Neural cell (in vitro differentiated cells): ENCODE measurements around the gene KLHL17. TPM values are rescaled to one million over a fixed set of nuclear protein-coding genes. Genes with fewer than 3 reads are reported as not detected.

Experiments used
- H2AFZ ChIP-seq: fragments of 200-600, 300-800 bp; sonication (generic), shearing (Covaris generic); 2 replicates; pipeline ENCODE4 v1.6.0; 2014; ENCODE audit warnings: low read depth, mild to moderate bottlenecking, antibody characterized with exemption, low read length, moderate library complexity
- H3F3A ChIP-seq: fragments of 200-600 bp; shearing (Covaris generic); 2 replicates; pipeline ENCODE4 v1.6.1; 2016; ENCODE audit warnings: mild to moderate bottlenecking, moderate library complexity, mixed read lengths, antibody characterized with exemption, low read length; ENCODE audit not compliant: insufficient read depth, poor library complexity, severe bottlenecking
- H3K27ac ChIP-seq: fragments of 200-600, 300-800 bp; sonication (generic), shearing (Covaris generic); 2 replicates; pipeline ENCODE4 v1.5.1; 2014; ENCODE audit warnings: mild to moderate bottlenecking, low read length, moderate library complexity
- H3K27me3 ChIP-seq: fragments of 300-800, 200-600 bp; sonication (generic), shearing (Covaris generic); 2 replicates; pipeline ENCODE4 v1.6.0; 2014; ENCODE audit warnings: mild to moderate bottlenecking, low read depth, low read length, moderate library complexity; ENCODE audit not compliant: insufficient read depth
- H3K36me3 ChIP-seq: fragments of 300-800, 200-600 bp; sonication (generic), shearing (Covaris generic); 2 replicates; pipeline ENCODE4 v1.5.1; 2014; ENCODE audit warnings: mild to moderate bottlenecking, antibody characterized with exemption, low read length, moderate library complexity; ENCODE audit not compliant: insufficient read depth
- H3K4me2 ChIP-seq: fragments of 300-800, 200-600 bp; sonication (generic), shearing (Covaris generic); 2 replicates; pipeline ENCODE4 v1.6.0; 2014; ENCODE audit warnings: mild to moderate bottlenecking, low read length
- H3K4me3 ChIP-seq: fragments of 300-800, 200-600 bp; sonication (generic), shearing (Covaris generic); 2 replicates; pipeline ENCODE4 v1.5.1; 2014; ENCODE audit warnings: mild to moderate bottlenecking, low read length, moderate library complexity
- H3K79me2 ChIP-seq: fragments of 200-600 bp; shearing (Covaris generic); replicated peaks from 2 replicates; pipeline ENCODE4 v1.6.0; 2014; ENCODE audit warnings: mild to moderate bottlenecking, low read length, moderate library complexity; ENCODE audit not compliant: insufficient read depth
- H3K9ac ChIP-seq: fragments of 300-800, 200-600 bp; sonication (generic), shearing (Covaris generic); 2 replicates; pipeline ENCODE4 v1.6.1; 2016; ENCODE audit warnings: mild to moderate bottlenecking, low read length, mixed read lengths
- H3K9me2 ChIP-seq: fragments of 200-600 bp; shearing (Covaris generic); 2 replicates; pipeline ENCODE4 v1.6.1; 2016; ENCODE audit warnings: mild to moderate bottlenecking, low read length, mixed read lengths; ENCODE audit not compliant: insufficient read depth
- H3K9me3 ChIP-seq: fragments of 200-600, 300-800 bp; sonication (generic), shearing (Covaris generic); 2 replicates; pipeline ENCODE4 v1.6.1; 2016; ENCODE audit warnings: mild to moderate bottlenecking, mixed run types, low read length, moderate library complexity, mixed read lengths
- H4K20me1 ChIP-seq: fragments of 200-600 bp; shearing (Covaris generic); 2 replicates; pipeline ENCODE4 v1.6.1; 2016; ENCODE audit warnings: mild to moderate bottlenecking, mixed run types; ENCODE audit not compliant: insufficient read depth
- CTCF ChIP-seq: fragments of 450-650 bp; IDR thresholded peaks from 2 replicates; pipeline ENCODE4 v1.5.1; 2014; ENCODE audit warnings: antibody characterized with exemption, mild to moderate bottlenecking, moderate library complexity; ENCODE audit not compliant: poor library complexity, severe bottlenecking
- EP300 ChIP-seq: fragments of 450-650 bp; conservative IDR thresholded peaks from 2 replicates; pipeline ENCODE4 v1.6.1; 2014; ENCODE audit warnings: antibody characterized with exemption, mild to moderate bottlenecking, moderate library complexity; ENCODE audit not compliant: poor library complexity, severe bottlenecking
- EZH2 ChIP-seq: fragments of 200-600, 300-800 bp; shearing (Covaris generic), sonication (generic); IDR thresholded peaks from 2 replicates; pipeline ENCODE4 v1.6.1; 2014; ENCODE audit warnings: antibody characterized with exemption, low read length, borderline replicate concordance, mild to moderate bottlenecking; ENCODE audit not compliant: insufficient read depth, poor library complexity, severe bottlenecking
- MXI1 ChIP-seq: fragments of 450-650 bp; conservative IDR thresholded peaks from 2 replicates; pipeline ENCODE4 v1.6.1; 2014; ENCODE audit warnings: antibody characterized with exemption, mild to moderate bottlenecking; ENCODE audit not compliant: poor library complexity, severe bottlenecking
- POLR2AphosphoS5 ChIP-seq: IDR thresholded peaks from 2 replicates; pipeline ENCODE4 v1.6.1; 2012
- RAD21 ChIP-seq: fragments of 450-650 bp; conservative IDR thresholded peaks from 2 replicates; pipeline ENCODE4 v1.6.1; 2014; ENCODE audit warnings: antibody characterized with exemption, mild to moderate bottlenecking, moderate library complexity
- REST ChIP-seq: IDR thresholded peaks from 2 replicates; pipeline ENCODE4 v1.6.1; 2012; ENCODE audit warnings: borderline replicate concordance
- SMC3 ChIP-seq: fragments of 450-650 bp; conservative IDR thresholded peaks from 2 replicates; pipeline ENCODE4 v1.6.1; 2014; ENCODE audit warnings: antibody characterized with exemption, mild to moderate bottlenecking, moderate library complexity; ENCODE audit not compliant: poor library complexity
- TAF1 ChIP-seq: IDR thresholded peaks from 2 replicates; pipeline ENCODE4 v1.6.1; 2012; ENCODE audit warnings: low read depth
- polyA plus RNA-seq: library from polyadenylated mRNA; depleted of rRNA; stranded (reverse); fragments of >200 nt; gene quantifications from 2 replicates; pipeline ENCODE4 v1.2.3, GENCODE V29; 2014

Gene KLHL17
- polyA plus RNA-seq, 1 donor from 2014 or later = 52.3 TPM

GRCh38 chr1:959731-960362, 537 bp upstream of the KLHL17 start:
- no peak overlapping the region for H3K27ac ChIP-seq

GRCh38 chr1:961132-961669, 817 bp downstream of the KLHL17 start:
- no peak overlapping the region for H3K27ac ChIP-seq
- H3K9me2 ChIP-seq = no peaks in the 10 kb centered on the region
- no peaks in the 10 kb centered on the region for H4K20me1 ChIP-seq
- H3K79me2 ChIP-seq = peaks cover 7% of the 10 kb centered on the region
- H3K4me3 ChIP-seq = peak overlapping the region; percentile 65
- H3K9ac ChIP-seq = peak overlapping the region; percentile 63
- H3K9me3 ChIP-seq = no peaks in the 10 kb centered on the region
- no peaks in the 10 kb centered on the region for H3F3A ChIP-seq
- peaks cover 9% of the 10 kb centered on the region for H3K27me3 ChIP-seq
- H3K36me3 ChIP-seq = no peaks in the 10 kb centered on the region
- no peak overlapping the region for H2AFZ ChIP-seq
- peak overlapping the region; percentile 35 for H3K4me2 ChIP-seq
- TF ChIP-seq REST = no peak
- no peak for TF ChIP-seq MXI1
- TF ChIP-seq POLR2AphosphoS5 = no peak
- no peak for TF ChIP-seq TAF1
- no peak for TF ChIP-seq RAD21
- no peak for TF ChIP-seq EP300

More at GRCh38 chr1:959731-960362, 537 bp upstream of the KLHL17 start:
- peaks cover 7% of the 10 kb centered on the region for H3K79me2 ChIP-seq
- H3F3A ChIP-seq = no peaks in the 10 kb centered on the region
- no peaks in the 10 kb centered on the region for H3K9me2 ChIP-seq
- TF ChIP-seq MXI1 (no peak), TAF1 (no peak), EZH2 (no peak), REST (no peak), EP300 (no peak), POLR2AphosphoS5 (no peak), RAD21 (no peak), SMC3 (no peak), CTCF (no peak)
- H3K9ac ChIP-seq = peak overlapping the region; percentile 63
- no peak overlapping the region for H2AFZ ChIP-seq
- H3K9me3 ChIP-seq = no peaks in the 10 kb centered on the region
- peak overlapping the region; percentile 65 for H3K4me3 ChIP-seq
- no peaks in the 10 kb centered on the region for H4K20me1 ChIP-seq
- no peaks in the 10 kb centered on the region for H3K36me3 ChIP-seq
- H3K27me3 ChIP-seq = no peaks in the 10 kb centered on the region
- H3K4me2 ChIP-seq = no peak overlapping the region
